ENCODE measurements around the gene MRPS5. TPM values are rescaled to one million over a fixed set of nuclear protein-coding genes. Genes with fewer than 3 reads are reported as not detected.
A peak's percentile ranks its signal among the peaks of the same experiment; 100 is the strongest.
"Not testable (repeated sequence)": the region's sequence is repeated elsewhere in the genome, so short reads cannot be mapped to it uniquely, and the experiment has no call there.

The MRPS5 gene
- total RNA-seq, 2 donors from 2014 or later: 55.8 to 73.1 TPM

GRCh38 chr2:95104606-95105005 lies 17.0 kb downstream of the MRPS5 start:
- intact Hi-C loops (cut with DNase I, micrococcal nuclease): loop anchor here in 1 of 2 donors (10.0 kb wide), 1 partner anchor 80 kb away; the partner anchor contains the start of gene MAL
- ATAC-seq (no peak), DNase-seq (no peak)

GRCh38 chr2:95099910-95100309 lies 21.7 kb downstream of the MRPS5 start:
- DNase-seq: no peak
- no peak for ATAC-seq
- intact Hi-C loops (cut with DNase I, micrococcal nuclease): loop anchor here in 1 of 2 donors (10.0 kb wide), 1 partner anchor 75 kb away; the partner anchor contains the start of gene MAL

- ATAC-seq; DNase-seq; intact Hi-C loops (cut with DNase I, micrococcal nuclease): not testable (repeated sequence)
Observed at GRCh38 chr2:95098273-95098672, 23.3 kb downstream of the MRPS5 start.

GRCh38 chr2:95091885-95092555 lies 29.6 kb downstream of the MRPS5 start:
- DNase-seq (no peak), ATAC-seq (no peak)
- intact Hi-C loops (cut with DNase I, micrococcal nuclease): no loop called here

- ATAC-seq: no peak
- DNase-seq: no peak
- intact Hi-C loops (cut with DNase I, micrococcal nuclease): no loop called here
Observed at GRCh38 chr2:95087379-95087778, 34.2 kb downstream of the MRPS5 start.

GRCh38 chr2:95086017-95086416 lies 35.6 kb downstream of the MRPS5 start:
- DNase-seq (no peak), ATAC-seq (peak; percentile 84)
- intact Hi-C loops (cut with DNase I, micrococcal nuclease): no loop called here

- DNase-seq (no peak), ATAC-seq (no peak)
- intact Hi-C loops (cut with DNase I, micrococcal nuclease): no loop called here
Observed at GRCh38 chr2:95082477-95082876, 39.1 kb downstream of the MRPS5 start.

GRCh38 chr2:95079199-95079683 lies 42.4 kb downstream of the MRPS5 start:
- intact Hi-C loops (cut with DNase I, micrococcal nuclease): no loop called here
- no peak for ATAC-seq
- no peak for DNase-seq

GRCh38 chr2:95077861-95078603 lies 43.6 kb downstream of the MRPS5 start:
- DNase-seq: no peak
- intact Hi-C loops (cut with DNase I, micrococcal nuclease): no loop called here
- ATAC-seq: no peak

GRCh38 chr2:95077530-95077825 lies 44.1 kb downstream of the MRPS5 start:
- ATAC-seq (no peak), DNase-seq (no peak)
- intact Hi-C loops (cut with DNase I, micrococcal nuclease): no loop called here

GRCh38 chr2:95076705-95077529 lies 44.7 kb downstream of the MRPS5 start:
- ATAC-seq: peak; percentile 96
- peak; percentile 83 to 93 for DNase-seq
- intact Hi-C loops (cut with DNase I, micrococcal nuclease): no loop called here

GRCh38 chr2:95075440-95076132 lies 46.0 kb downstream of the MRPS5 start:
- no peak for DNase-seq
- intact Hi-C loops (cut with DNase I, micrococcal nuclease): no loop called here
- no peak for ATAC-seq

GRCh38 chr2:95074663-95075439 lies 46.8 kb downstream of the MRPS5 start:
- intact Hi-C loops (cut with DNase I, micrococcal nuclease): no loop called here
- DNase-seq: no peak
- no peak for ATAC-seq

- intact Hi-C loops (cut with DNase I, micrococcal nuclease): no loop called here
- no peak for DNase-seq
- no peak for ATAC-seq
Observed at GRCh38 chr2:95073856-95074662, 47.5 kb downstream of the MRPS5 start.

GRCh38 chr2:95072424-95072823 lies 49.2 kb downstream of the MRPS5 start:
- intact Hi-C loops (cut with DNase I, micrococcal nuclease): no loop called here
- DNase-seq (no peak), ATAC-seq (no peak)

GRCh38 chr2:95071856-95072255 lies 49.8 kb downstream of the MRPS5 start:
- DNase-seq (no peak), ATAC-seq (no peak)
- intact Hi-C loops (cut with DNase I, micrococcal nuclease): no loop called here

- DNase-seq (no peak), ATAC-seq (no peak)
- intact Hi-C loops (cut with DNase I, micrococcal nuclease): no loop called here
Observed at GRCh38 chr2:95069465-95069864, 52.1 kb downstream of the MRPS5 start.

Data from left colon (tissue), 2 donors.